ENCODE measurements around the gene TRAM2.

The TRAM2 gene

GRCh38 chr6:52580905-52581304, 4.0 kb upstream of the TRAM2 start:
- TF ChIP-seq, protein P1, sequence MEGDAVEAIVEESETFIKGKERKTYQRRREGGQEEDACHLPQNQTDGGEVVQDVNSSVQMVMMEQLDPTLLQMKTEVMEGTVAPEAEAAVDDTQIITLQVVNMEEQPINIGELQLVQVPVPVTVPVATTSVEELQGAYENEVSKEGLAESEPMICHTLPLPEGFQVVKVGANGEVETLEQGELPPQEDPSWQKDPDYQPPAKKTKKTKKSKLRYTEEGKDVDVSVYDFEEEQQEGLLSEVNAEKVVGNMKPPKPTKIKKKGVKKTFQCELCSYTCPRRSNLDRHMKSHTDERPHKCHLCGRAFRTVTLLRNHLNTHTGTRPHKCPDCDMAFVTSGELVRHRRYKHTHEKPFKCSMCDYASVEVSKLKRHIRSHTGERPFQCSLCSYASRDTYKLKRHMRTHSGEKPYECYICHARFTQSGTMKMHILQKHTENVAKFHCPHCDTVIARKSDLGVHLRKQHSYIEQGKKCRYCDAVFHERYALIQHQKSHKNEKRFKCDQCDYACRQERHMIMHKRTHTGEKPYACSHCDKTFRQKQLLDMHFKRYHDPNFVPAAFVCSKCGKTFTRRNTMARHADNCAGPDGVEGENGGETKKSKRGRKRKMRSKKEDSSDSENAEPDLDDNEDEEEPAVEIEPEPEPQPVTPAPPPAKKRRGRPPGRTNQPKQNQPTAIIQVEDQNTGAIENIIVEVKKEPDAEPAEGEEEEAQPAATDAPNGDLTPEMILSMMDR (IDR thresholded peaks at IDR 0.05; ENCODE audit: insufficient read depth, low read length, poor library complexity, severe bottlenecking) = no peak
- no peak for TF ChIP-seq EZH2phosphoT487 (conservative IDR thresholded peaks at IDR 0.05; ENCODE audit: low read length)
- peaks cover 9% of the 10 kb centered on the region for H3F3A ChIP-seq (ENCODE audit: insufficient read depth)
- no peaks in the 10 kb centered on the region for H3K9me2 ChIP-seq (replicated peaks; ENCODE audit: insufficient read depth, low read length)
- H3K27me3 ChIP-seq (ENCODE audit: low read length) = no peaks in the 10 kb centered on the region
- no peak overlapping the region for H2AFZ ChIP-seq (ENCODE audit: low read depth, low read length, severe bottlenecking)
- H3K9ac ChIP-seq (ENCODE audit: low read length) = no peak overlapping the region
- H3K27ac ChIP-seq (ENCODE audit: low read depth, low read length) = no peak overlapping the region
- H3K4me3 ChIP-seq (ENCODE audit: insufficient read depth, low read length, poor library complexity, severe bottlenecking) = no peak overlapping the region
- H3K36me3 ChIP-seq (ENCODE audit: low read length) = no peaks in the 10 kb centered on the region
- no peaks in the 10 kb centered on the region for H3K79me2 ChIP-seq (ENCODE audit: insufficient read depth, low read length)
- H3K9me3 ChIP-seq (ENCODE audit: insufficient read depth, low read length) = no peaks in the 10 kb centered on the region
- no peaks in the 10 kb centered on the region for H4K20me1 ChIP-seq (ENCODE audit: low read depth, low read length)
- H3K4me2 ChIP-seq (ENCODE audit: low read depth, low read length, poor library complexity, severe bottlenecking) = no peak overlapping the region

DNA sequence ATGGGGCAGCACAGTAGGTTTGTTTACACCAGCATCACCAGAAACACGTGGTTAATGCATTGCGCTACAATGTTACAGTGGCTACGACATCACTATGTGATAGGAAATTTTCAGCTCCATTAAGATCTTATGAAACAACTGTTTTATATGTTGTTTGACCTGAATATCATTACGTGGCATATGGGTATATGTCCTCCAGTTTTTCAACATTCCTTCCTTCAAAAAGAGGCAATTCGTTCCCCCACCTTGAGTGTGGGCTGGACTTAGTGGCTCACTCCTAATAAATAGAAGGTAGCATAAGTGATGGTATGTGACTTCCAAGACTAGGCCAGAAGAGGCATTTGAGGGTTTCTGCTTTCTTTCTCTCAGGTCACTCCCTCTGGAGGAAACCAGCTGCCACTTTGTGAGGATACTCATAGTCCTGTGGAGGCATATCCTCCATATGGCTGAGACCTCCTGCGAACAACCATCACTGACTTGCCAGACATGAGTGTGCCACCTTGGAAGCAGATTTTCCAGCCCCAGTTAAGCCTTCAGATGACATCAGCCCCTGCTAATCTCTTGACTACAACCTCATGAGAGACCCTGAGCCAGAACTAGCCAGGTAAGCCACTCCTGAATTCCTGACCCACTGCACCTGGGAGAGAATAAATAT, 2.3 kb upstream of the TRAM2 start:
- no peak overlapping the region for H3K27ac ChIP-seq (ENCODE audit: low read depth, low read length)
- TF ChIP-seq, protein P1 (IDR thresholded peaks at IDR 0.05; ENCODE audit: insufficient read depth, low read length, poor library complexity, severe bottlenecking) = no peak
- TF ChIP-seq EZH2phosphoT487 (conservative IDR thresholded peaks at IDR 0.05; ENCODE audit: low read length) = no peak
- H4K20me1 ChIP-seq (ENCODE audit: low read depth, low read length) = no peaks in the 10 kb centered on the region
- no peaks in the 10 kb centered on the region for H3K36me3 ChIP-seq (ENCODE audit: low read length)
- no peaks in the 10 kb centered on the region for H3K79me2 ChIP-seq (ENCODE audit: insufficient read depth, low read length)
- peaks cover 9% of the 10 kb centered on the region for H3F3A ChIP-seq (ENCODE audit: insufficient read depth)
- H3K9me3 ChIP-seq (ENCODE audit: insufficient read depth, low read length) = no peaks in the 10 kb centered on the region
- H3K9ac ChIP-seq (ENCODE audit: low read length) = no peak overlapping the region
- H3K4me3 ChIP-seq (ENCODE audit: insufficient read depth, low read length, poor library complexity, severe bottlenecking) = no peak overlapping the region
- H3K27me3 ChIP-seq (ENCODE audit: low read length) = no peaks in the 10 kb centered on the region
- H2AFZ ChIP-seq (ENCODE audit: low read depth, low read length, severe bottlenecking) = no peak overlapping the region
- no peak overlapping the region for H3K4me2 ChIP-seq (ENCODE audit: low read depth, low read length, poor library complexity, severe bottlenecking)
- no peaks in the 10 kb centered on the region for H3K9me2 ChIP-seq (replicated peaks; ENCODE audit: insufficient read depth, low read length)

- Histone ChIP-seq H3F3A (ENCODE audit: insufficient read depth) (peaks cover 9% of the 10 kb centered on the region), H3K4me3 (ENCODE audit: insufficient read depth, low read length, poor library complexity, severe bottlenecking) (peak overlapping the region; percentile 70), H4K20me1 (ENCODE audit: low read depth, low read length) (no peaks in the 10 kb centered on the region), H3K27me3 (ENCODE audit: low read length) (no peaks in the 10 kb centered on the region), H2AFZ (ENCODE audit: low read depth, low read length, severe bottlenecking) (peak overlapping the region; percentile 99), H3K79me2 (ENCODE audit: insufficient read depth, low read length) (no peaks in the 10 kb centered on the region), H3K4me2 (ENCODE audit: low read depth, low read length, poor library complexity, severe bottlenecking) (peak overlapping the region; percentile 74), H3K9me3 (ENCODE audit: insufficient read depth, low read length) (no peaks in the 10 kb centered on the region), H3K9me2 (replicated peaks; ENCODE audit: insufficient read depth, low read length) (no peaks in the 10 kb centered on the region), H3K9ac (ENCODE audit: low read length) (peak overlapping the region; percentile 80), H3K27ac (ENCODE audit: low read depth, low read length) (no peak overlapping the region), H3K36me3 (ENCODE audit: low read length) (no peaks in the 10 kb centered on the region)
- TF ChIP-seq, protein P1 (IDR thresholded peaks at IDR 0.05; ENCODE audit: insufficient read depth, low read length, poor library complexity, severe bottlenecking) = no peak
- TF ChIP-seq EZH2phosphoT487 (conservative IDR thresholded peaks at IDR 0.05; ENCODE audit: low read length) = no peak
Observed at GRCh38 chr6:52577778-52578463, 1.1 kb upstream of the TRAM2 start.
